Peyer's patch (tissue), 4 donors: ENCODE results near the gene MUC2.

Experiments
- CTCF ChIP-seq, 6 experiments: fragments of 450-650 bp in 4 of 6; fragments of 200-600 bp in 2 of 6; sonication (generic) in 1 of 6; IDR thresholded peaks; one replicate each; pipeline ENCODE4 v1.5.1; 2017 to 2019; ENCODE audit warnings: antibody characterized with exemption in 6 of 6, mild to moderate bottlenecking in 3 of 6, moderate library complexity in 1 of 6
- POLR2A ChIP-seq, 2 donors: fragments of 450-650 bp; IDR thresholded peaks; one replicate each; pipeline ENCODE4 v1.5.1; 2017; ENCODE audit warnings: antibody characterized with exemption in 2 of 2, mild to moderate bottlenecking in 2 of 2, moderate library complexity in 2 of 2

DNA sequence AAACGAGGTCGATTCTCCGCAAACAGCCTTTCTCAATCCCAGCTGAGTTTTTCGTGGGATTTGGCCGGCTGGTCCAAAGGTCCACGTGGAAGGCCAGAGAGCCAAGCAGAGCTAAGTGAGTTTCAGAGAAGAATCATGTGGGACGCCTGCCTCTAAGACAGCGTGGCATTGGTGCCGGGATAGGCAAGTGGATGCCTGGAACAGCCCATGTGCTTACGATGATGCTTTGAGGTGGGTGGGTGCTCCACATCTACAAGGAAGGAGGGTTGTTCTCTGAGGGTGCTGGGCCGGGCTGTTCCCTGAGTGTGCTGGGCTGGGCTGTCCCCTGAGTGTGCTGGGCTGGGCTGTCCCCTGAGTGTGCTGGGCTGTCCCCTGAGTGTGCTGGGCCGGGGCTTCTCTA lies 41.4 kb downstream of the MUC2 start:
- TF ChIP-seq CTCF (IDR thresholded peaks at IDR 0.05) (no peak), POLR2A (IDR thresholded peaks at IDR 0.05) (no peak)
